H1 (cell line): ENCODE results near the gene ZBTB22. TPM values are rescaled to one million over a fixed set of nuclear protein-coding genes. Genes with fewer than 3 reads are reported as not detected.

Experiments used
- BACH1 ChIP-seq: IDR thresholded peaks from 2 replicates; pipeline ENCODE4 v1.6.1; 2012; ENCODE audit warnings: low read length, improper control_type of control experiment
- BRCA1 ChIP-seq: IDR thresholded peaks from 2 replicates; pipeline ENCODE4 v1.6.1; 2012; ENCODE audit warnings: low read depth, low read length, improper control_type of control experiment
- GABPA ChIP-seq: IDR thresholded peaks from 2 replicates; pipeline ENCODE4 v1.6.1; 2011; ENCODE audit warnings: mild to moderate bottlenecking, low read length, moderate library complexity, borderline replicate concordance; ENCODE audit not compliant: insufficient read depth
- POLR2A ChIP-seq, 2 experiments: IDR thresholded peaks; 1 replicate in 1 of 2; 2 replicates in 1 of 2; pipeline ENCODE4 v1.6.1; 2011; ENCODE audit warnings: low read depth in 2 of 2, low read length in 2 of 2, mild to moderate bottlenecking in 2 of 2; ENCODE audit errors: control extremely low read depth in 1 of 2
- SAP30 ChIP-seq: fragments of 300-600 bp; sonication (generic); IDR thresholded peaks from 2 replicates; pipeline ENCODE4 v1.7.1; 2012; ENCODE audit warnings: low read length, moderate library complexity, mild to moderate bottlenecking, inconsistent platforms; ENCODE audit not compliant: insufficient read depth, insufficient replicate concordance
- SUZ12 ChIP-seq: fragments of 200-600 bp; sonication (generic); IDR thresholded peaks from 2 replicates; pipeline ENCODE4 v1.6.1; 2012; ENCODE audit warnings: mild to moderate bottlenecking, inconsistent platforms, low read length, moderate library complexity, mixed read lengths
- polyA plus RNA-seq, 7 experiments: library from polyadenylated mRNA; depleted of rRNA in 3 of 7; stranded (reverse) in 5 of 7; unstranded in 2 of 7; fragments of >200 nt in 5 of 7; fragments of 200-250 nt in 2 of 7; gene quantifications; 1 replicate in 5 of 7; 2 replicates in 1 of 7; 4 replicates in 1 of 7; pipeline versions ENCODE4 v1.2.1 to v1.2.3, GENCODE V29; 2011 to 2013; ENCODE audit warnings: missing spikeins in 2 of 7, mixed read lengths in 2 of 7
- total RNA-seq: library from RNA; stranded (reverse); fragmentation: NEBNext Ultra II Directional; extraction: Animal tissue kit (Norgen Biotek cat#: 25700); gene quantifications from 2 replicates; pipeline ENCODE4 v1.2.1, GENCODE V29; 2021

ZBTB22 gene
- total and polyA plus RNA-seq, 2 of the 8 experiments (the other 6 are each of a cell fraction or from before 2014, with no cell fraction given) = 7.4 to 9.9 TPM

- TF ChIP-seq BRCA1 (no peak), BACH1 (no peak), POLR2A (IDR thresholded peaks at IDR 0.05; ENCODE audit: control extremely low read depth in 1 of 2, low read depth in 2 of 2, low read length in 2 of 2) (no peak), GABPA (no peak), SAP30 (no peak), SUZ12 (no peak)
These were observed 37.0 kb downstream of the ZBTB22 start (continued) for GRCh38 chr6:33280539-33280938.
